GM21529 (cell line): Measurements from ENCODE around the gene MVP.
A peak's percentile ranks its signal among the peaks of the same experiment; 100 is the strongest.
"Not testable (repeated sequence)": the region's sequence is repeated elsewhere in the genome, so short reads cannot be mapped to it uniquely, and the experiment has no call there.

Source experiments
- ATAC-seq: cut with Tn5 transposase; IDR thresholded peaks from one replicate; pipeline ENCODE4 v1.9.1; 2021; ENCODE audit not compliant: unreplicated experiment

Gene MVP

GRCh38 chr16:29815032-29815721, 5.1 kb upstream of the MVP start:
- ATAC-seq: no peak

GRCh38 chr16:29815793-29816693, 4.2 kb upstream of the MVP start, which contains the start of gene PAGR1:
Gene PAGR1 (plus strand): TSS chr16:29816152. CDS start chr16:29816526, 374 bp downstream.
- ATAC-seq: peak; percentile 47

- peak; percentile 15 for ATAC-seq
Measured at GRCh38 chr16:29816694-29817441, 3.4 kb upstream of the MVP start.

- no peak for ATAC-seq
Measured at GRCh38 chr16:29818082-29818481, 2.2 kb upstream of the MVP start.

- no peak for ATAC-seq
Measured at GRCh38 chr16:29819506-29819905, 756 bp upstream of the MVP start.

- peak; percentile 42 for ATAC-seq
Measured at GRCh38 chr16:29820730-29821642, 724 bp downstream of the MVP start.

GRCh38 chr16:29821643-29822115, 1.4 kb downstream of the MVP start:
- ATAC-seq: no peak

GRCh38 chr16:29824589-29825144, 4.4 kb downstream of the MVP start:
- ATAC-seq: no peak

GRCh38 chr16:29825145-29826044, 5.1 kb downstream of the MVP start:
- ATAC-seq: no peak

- no peak for ATAC-seq
Measured at GRCh38 chr16:29826342-29826695, 6.1 kb downstream of the MVP start.

GRCh38 chr16:29830774-29831173, 10.5 kb downstream of the MVP start:
- ATAC-seq: no peak

GRCh38 chr16:29831490-29831889, 11.2 kb downstream of the MVP start:
- ATAC-seq: no peak

- not testable (repeated sequence) for ATAC-seq
Measured at GRCh38 chr16:29833219-29833618, 13.0 kb downstream of the MVP start.

- ATAC-seq: no peak
Measured at GRCh38 chr16:29834079-29834478, 13.8 kb downstream of the MVP start.

GRCh38 chr16:29835926-29836325, 15.7 kb downstream of the MVP start:
- ATAC-seq: no peak

- ATAC-seq: no peak
Measured at GRCh38 chr16:29836623-29837022, 16.4 kb downstream of the MVP start.

GRCh38 chr16:29837841-29838240, 17.6 kb downstream of the MVP start:
- no peak for ATAC-seq

GRCh38 chr16:29839822-29840221, 19.6 kb downstream of the MVP start:
- no peak for ATAC-seq

GRCh38 chr16:29840240-29840639, 20.0 kb downstream of the MVP start:
- no peak for ATAC-seq
